HCT116 (cell line): ENCODE data around the gene VTI1B. TPM values are rescaled to one million over a fixed set of nuclear protein-coding genes. Genes with fewer than 3 reads are reported as not detected.

Experiments
- RAD21 ChIP-seq: IDR thresholded peaks from 2 replicates; pipeline ENCODE4 v1.6.1; 2012; ENCODE audit warnings: low read depth, mild to moderate bottlenecking
- REST ChIP-seq: IDR thresholded peaks from 2 replicates; pipeline ENCODE4 v1.6.1; 2012; ENCODE audit warnings: low read depth
- SIN3A ChIP-seq: IDR thresholded peaks from 2 replicates; pipeline ENCODE4 v1.6.1; 2012; ENCODE audit warnings: low read depth
- TCF7L2 ChIP-seq: IDR thresholded peaks from 2 replicates; pipeline ENCODE4 v1.7.0; 2011; ENCODE audit warnings: borderline replicate concordance, inconsistent platforms; ENCODE audit not compliant: insufficient read depth, insufficient read length; ENCODE audit errors: extremely low read depth
- ZBTB33 ChIP-seq: IDR thresholded peaks from 2 replicates; pipeline ENCODE4 v1.6.1; 2011; ENCODE audit warnings: mild to moderate bottlenecking, low read length, moderate library complexity; ENCODE audit not compliant: insufficient replicate concordance; ENCODE audit errors: extremely low read depth
- total RNA-seq: library from RNA; stranded (reverse); gene quantifications from one replicate; pipeline ENCODE4 v1.2.1, GENCODE V29; 2021; ENCODE audit not compliant: unreplicated experiment

Gene VTI1B
- total RNA-seq, 1 experiment from 2014 or later, result 86.3 TPM

- TF ChIP-seq REST (no peak), RAD21 (no peak), SIN3A (peak; percentile 62), TCF7L2 (no peak), ZBTB33 (no peak)
Observed at GRCh38 chr14:67695394-67695949, 21.0 kb upstream of the VTI1B start, which contains the start of gene RDH11 (continued).
